T-helper 2 cell treated with Interferon-gamma antibody and Interleukin-4, amounts not matched to agents 100 ng/mL and 5 ng/mL, for 36 hours (primary cell): ENCODE data around the gene DHX40. TPM values are rescaled to one million over a fixed set of nuclear protein-coding genes. Genes with fewer than 3 reads are reported as not detected.

Source experiments
- total RNA-seq: library from RNA; stranded (reverse); gene quantifications from 2 replicates; pipeline ENCODE4 v1.2.3, GENCODE V29; 2022

Gene DHX40
- total RNA-seq, 1 donor from 2014 or later, result 15.3 TPM

Other genes with a start within 250 kb of the DHX40 start
- gene YPEL2, start 234.0 kb upstream of the DHX40 start, total RNA-seq, result 3.9 and 5.8 TPM in 2 replicates
- 178 and 187 TPM in 2 replicates for gene CLTC, start 54.3 kb downstream of the DHX40 start, total RNA-seq
- gene PTRH2, start 141.8 kb downstream of the DHX40 start, total RNA-seq, result 26.0 and 27.4 TPM in 2 replicates
- gene VMP1, start 142.0 kb downstream of the DHX40 start, total RNA-seq, result 312 and 320 TPM in 2 replicates